ENCODE measurements around the gene HAPLN2. TPM values are rescaled to one million over a fixed set of nuclear protein-coding genes. Genes with fewer than 3 reads are reported as not detected.

The HAPLN2 gene
- total RNA-seq, 1 donor from 2014 or later = not detected

DNA sequence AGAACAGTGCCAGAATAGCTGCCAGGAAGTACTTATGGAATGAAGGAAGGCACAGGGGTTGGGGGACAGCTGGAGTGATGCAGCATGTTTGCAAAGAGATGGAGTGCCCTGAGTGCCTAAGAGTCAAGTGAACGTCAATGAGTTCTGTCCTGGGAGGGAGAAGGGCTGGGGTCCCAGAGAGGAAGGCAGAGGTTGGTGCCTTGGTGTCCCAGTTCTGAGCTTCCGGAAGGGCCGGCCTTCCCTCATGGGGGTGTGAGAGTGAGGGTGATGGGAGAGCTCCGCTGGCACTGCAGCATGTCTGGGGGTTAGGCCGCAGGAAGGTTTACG lies 40.4 kb downstream of the HAPLN2 start:
- peaks cover 40% of the 10 kb centered on the region for H3F3A ChIP-seq (ENCODE audit: low read depth)
- H3K9ac ChIP-seq = no peak overlapping the region
- Mint-ChIP-seq H3K9me3 (no peaks in the 10 kb centered on the region), H3K4me3 (peak overlapping the region; percentile 63), H3K4me1 (peaks cover 63% of the 10 kb centered on the region), H3K27ac (peak overlapping the region; percentile 92), H3K27me3 (ENCODE audit: insufficient read depth, low read depth) (peaks cover 32% of the 10 kb centered on the region), H3K36me3 (no peaks in the 10 kb centered on the region)
- H4K20me1 ChIP-seq (ENCODE audit: low read depth) = peaks cover 24% of the 10 kb centered on the region
- H3K79me2 ChIP-seq (ENCODE audit: low read depth) = no peaks in the 10 kb centered on the region
- H3K9me3 ChIP-seq (ENCODE audit: low read depth) = no peaks in the 10 kb centered on the region
- H3K4me2 ChIP-seq = no peak overlapping the region
- peaks cover 52% of the 10 kb centered on the region for H3K27me3 ChIP-seq
- no peak for DNase-seq (ENCODE audit: low spot score)
- TF ChIP-seq CTCF (IDR thresholded peaks at IDR 0.05) (no peak), EZH2 (IDR thresholded peaks at IDR 0.05) (no peak), EZH2phosphoT487 (IDR thresholded peaks at IDR 0.05) (no peak)
- H2AFZ ChIP-seq (replicated peaks) = no peak overlapping the region
- H3K27ac ChIP-seq = no peak overlapping the region
- H3K36me3 ChIP-seq = no peaks in the 10 kb centered on the region
- H3K4me3 ChIP-seq = no peak overlapping the region
- H3K4me1 ChIP-seq = peaks cover 53% of the 10 kb centered on the region

- Histone ChIP-seq H3K27me3 (peaks cover 46% of the 10 kb centered on the region), H2AFZ (replicated peaks) (no peak overlapping the region), H3K9me3 (ENCODE audit: low read depth) (no peaks in the 10 kb centered on the region), H4K20me1 (ENCODE audit: low read depth) (peaks cover 19% of the 10 kb centered on the region), H3K36me3 (no peaks in the 10 kb centered on the region), H3K9ac (no peak overlapping the region), H3K79me2 (ENCODE audit: low read depth) (no peaks in the 10 kb centered on the region), H3K4me1 (peaks cover 58% of the 10 kb centered on the region), H3K4me3 (no peak overlapping the region), H3F3A (ENCODE audit: low read depth) (peaks cover 43% of the 10 kb centered on the region), H3K4me2 (peak overlapping the region; percentile 24), H3K27ac (no peak overlapping the region)
- H3K36me3 Mint-ChIP-seq = no peaks in the 10 kb centered on the region
- peak overlapping the region; percentile 63 for H3K4me3 Mint-ChIP-seq
- TF ChIP-seq EZH2 (IDR thresholded peaks at IDR 0.05) (peak; percentile 25), CTCF (IDR thresholded peaks at IDR 0.05) (peak; percentile 100), EZH2phosphoT487 (IDR thresholded peaks at IDR 0.05) (no peak)
- no peaks in the 10 kb centered on the region for H3K9me3 Mint-ChIP-seq
- DNase-seq (ENCODE audit: low spot score) = peak; percentile 99
- peak overlapping the region; percentile 99 for H3K27ac Mint-ChIP-seq
- H3K4me1 Mint-ChIP-seq = peaks cover 67% of the 10 kb centered on the region
- peaks cover 32% of the 10 kb centered on the region for H3K27me3 Mint-ChIP-seq (ENCODE audit: insufficient read depth, low read depth)
Measured at GRCh38 chr1:156659988-156660751, 41.0 kb downstream of the HAPLN2 start.

GRCh38 chr1:156660752-156661112 lies 41.5 kb downstream of the HAPLN2 start:
- Mint-ChIP-seq H3K4me1 (peaks cover 73% of the 10 kb centered on the region), H3K27me3 (ENCODE audit: insufficient read depth, low read depth) (peaks cover 27% of the 10 kb centered on the region), H3K27ac (peak overlapping the region; percentile 99), H3K9me3 (no peaks in the 10 kb centered on the region), H3K4me3 (peak overlapping the region; percentile 74), H3K36me3 (no peaks in the 10 kb centered on the region)
- Histone ChIP-seq H3K4me2 (peak overlapping the region; percentile 64), H3K4me1 (peaks cover 64% of the 10 kb centered on the region), H3K79me2 (ENCODE audit: low read depth) (no peaks in the 10 kb centered on the region), H2AFZ (replicated peaks) (no peak overlapping the region), H3K9ac (no peak overlapping the region), H4K20me1 (ENCODE audit: low read depth) (peaks cover 14% of the 10 kb centered on the region), H3K4me3 (no peak overlapping the region), H3K27me3 (peaks cover 41% of the 10 kb centered on the region), H3K9me3 (ENCODE audit: low read depth) (no peaks in the 10 kb centered on the region), H3F3A (ENCODE audit: low read depth) (peaks cover 48% of the 10 kb centered on the region), H3K27ac (no peak overlapping the region), H3K36me3 (no peaks in the 10 kb centered on the region)
- DNase-seq (ENCODE audit: low spot score) = no peak
- no peak for TF ChIP-seq EZH2 (IDR thresholded peaks at IDR 0.05)
- TF ChIP-seq CTCF (IDR thresholded peaks at IDR 0.05) = no peak
- TF ChIP-seq EZH2phosphoT487 (IDR thresholded peaks at IDR 0.05) = no peak

All from neural progenitor cell (in vitro differentiated cells).